Kidney epithelial cell (primary cell): ENCODE results near the gene FXYD4. TPM values are rescaled to one million over a fixed set of nuclear protein-coding genes. Genes with fewer than 3 reads are reported as not detected.

Experiments used
- DNase-seq: peaks from one replicate; pipeline ENCODE4 v3.0.0-alpha.2; 2010; ENCODE audit warnings: low read depth
- H3K27me3 ChIP-seq: 2 replicates; pipeline ENCODE4 v1.6.0; 2011; ENCODE audit warnings: low read length; ENCODE audit not compliant: control insufficient read depth, insufficient read depth
- H3K36me3 ChIP-seq: 2 replicates; pipeline ENCODE4 v1.5.1; 2011; ENCODE audit warnings: low read length; ENCODE audit not compliant: control insufficient read depth, insufficient read depth
- H3K4me3 ChIP-seq: 2 replicates; pipeline ENCODE4 v1.5.1; 2011; ENCODE audit warnings: low read depth, mild to moderate bottlenecking, control low read depth, low read length
- CTCF ChIP-seq: IDR thresholded peaks from 2 replicates; pipeline ENCODE4 v1.5.1; 2011; ENCODE audit warnings: mild to moderate bottlenecking, moderate library complexity, low read length, control low read depth, inconsistent platforms; ENCODE audit not compliant: insufficient read depth, poor library complexity, severe bottlenecking
- total RNA-seq: library from RNA; depleted of rRNA; stranded (reverse); fragments of >200 nt; gene quantifications from 2 replicates; pipeline ENCODE4 v1.2.3, GENCODE V29; 2015

The FXYD4 gene
- total RNA-seq, 1 donor from 2014 or later, result not detected

GRCh38 chr10:43396061-43396927 is 24.9 kb downstream of the FXYD4 start:
- H3K36me3 ChIP-seq, result peaks cover 2% of the 10 kb centered on the region
- TF ChIP-seq CTCF, result no peak
- no peaks in the 10 kb centered on the region for H3K27me3 ChIP-seq
- no peak for DNase-seq
- peak overlapping the region; percentile 70 for H3K4me3 ChIP-seq

- DNase-seq, result no peak
- Histone ChIP-seq H3K27me3 (no peaks in the 10 kb centered on the region), H3K36me3 (peaks cover 2% of the 10 kb centered on the region), H3K4me3 (peak overlapping the region; percentile 70)
- TF ChIP-seq CTCF, result no peak
Observed at GRCh38 chr10:43396928-43397624, 25.6 kb downstream of the FXYD4 start.

- no peak overlapping the region for H3K4me3 ChIP-seq
- no peak for TF ChIP-seq CTCF
- peaks cover 1% of the 10 kb centered on the region for H3K36me3 ChIP-seq
- DNase-seq, result no peak
- H3K27me3 ChIP-seq, result no peaks in the 10 kb centered on the region
Observed at GRCh38 chr10:43398939-43399319, 27.5 kb downstream of the FXYD4 start.

GRCh38 chr10:43399320-43400310 is 28.2 kb downstream of the FXYD4 start:
- Histone ChIP-seq H3K4me3 (no peak overlapping the region), H3K27me3 (no peaks in the 10 kb centered on the region), H3K36me3 (peaks cover 1% of the 10 kb centered on the region)
- TF ChIP-seq CTCF, result no peak
- DNase-seq, result no peak

GRCh38 chr10:43401627-43402026 is 30.2 kb downstream of the FXYD4 start:
- no peak for DNase-seq
- Histone ChIP-seq H3K27me3 (no peaks in the 10 kb centered on the region), H3K4me3 (no peak overlapping the region), H3K36me3 (peaks cover 1% of the 10 kb centered on the region)
- no peak for TF ChIP-seq CTCF
